Measurements from ENCODE around the gene ROMO1. TPM values are rescaled to one million over a fixed set of nuclear protein-coding genes. Genes with fewer than 3 reads are reported as not detected.
"Not testable (repeated sequence)": the region's sequence is repeated elsewhere in the genome, so short reads cannot be mapped to it uniquely, and the experiment has no call there.

Gene ROMO1
- total RNA-seq, 1 donor from 2014 or later = 110 TPM

DNA sequence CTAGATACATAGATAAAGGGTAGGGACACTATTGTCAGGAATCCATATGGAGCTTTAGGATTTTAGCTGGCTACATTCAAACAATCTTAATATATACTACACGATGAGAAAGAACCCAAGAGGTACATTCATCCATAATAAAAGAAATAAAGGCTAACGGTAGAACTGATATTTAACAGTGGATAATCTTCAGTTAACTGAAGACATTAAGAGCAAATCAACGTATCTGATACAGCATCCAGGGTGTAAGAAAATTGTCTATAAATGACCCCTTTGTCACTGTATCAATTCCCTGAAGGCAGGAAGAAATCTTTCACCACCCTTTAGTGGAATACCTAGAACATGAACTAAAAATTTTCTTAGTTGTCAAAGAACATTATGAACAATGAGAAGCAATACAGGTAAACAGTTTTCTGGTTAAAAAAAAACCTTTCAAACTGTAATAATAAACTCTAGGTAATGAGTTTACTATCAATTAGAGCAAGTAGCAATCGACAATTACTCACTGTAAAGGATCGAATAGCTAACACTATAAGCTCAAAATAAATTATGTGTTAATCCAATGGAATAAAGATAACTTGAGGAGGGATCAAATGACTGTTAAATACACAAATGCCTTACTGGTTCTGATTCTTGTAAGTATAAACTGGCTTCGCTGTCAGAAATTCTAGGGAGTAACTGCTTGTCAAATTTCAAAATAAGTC lies 11.8 kb downstream of the ROMO1 start:
- Mint-ChIP-seq H3K9me3 (ENCODE audit: unreplicated experiment) (no peaks in the 10 kb centered on the region), H3K4me3 (ENCODE audit: unreplicated experiment) (no peak overlapping the region), H3K27ac (ENCODE audit: unreplicated experiment) (no peak overlapping the region), H3K36me3 (ENCODE audit: unreplicated experiment) (peaks cover 54% of the 10 kb centered on the region), H3K4me1 (ENCODE audit: unreplicated experiment) (peaks cover 7% of the 10 kb centered on the region), H3K27me3 (ENCODE audit: unreplicated experiment) (no peaks in the 10 kb centered on the region)
- DNase-seq (ENCODE audit: extremely low spot score, unreplicated experiment) = no peak
- no peak for TF ChIP-seq CTCF (IDR thresholded peaks at IDR 0.05)

DNA sequence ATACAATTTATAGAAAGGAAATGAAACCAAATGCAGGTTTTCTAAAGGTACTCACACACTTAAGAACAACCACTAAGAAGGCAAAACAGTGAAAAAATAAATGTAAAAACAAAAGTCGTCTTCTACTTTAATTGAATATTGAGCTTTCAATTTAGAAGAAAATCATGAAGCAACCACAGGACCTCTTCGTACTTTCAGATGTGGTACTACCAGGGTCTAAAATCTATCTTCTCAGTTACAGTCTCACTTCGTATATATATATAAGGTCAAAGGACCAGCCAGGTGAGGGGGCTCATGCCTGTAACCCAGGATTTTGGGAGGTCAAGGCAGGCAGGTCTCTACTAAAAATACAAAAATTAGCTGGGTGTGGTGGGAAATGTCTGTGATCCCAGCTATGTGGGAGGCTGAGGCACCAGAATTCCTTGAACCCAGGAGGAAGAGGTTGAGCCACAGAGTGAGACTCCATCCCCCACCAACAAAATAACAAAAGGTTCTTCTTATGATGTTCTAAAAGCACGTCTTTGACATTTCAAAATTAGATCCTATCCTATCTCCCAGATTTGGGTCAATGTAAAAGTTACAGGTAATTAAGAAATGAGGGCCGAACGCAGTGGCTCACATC lies 12.5 kb downstream of the ROMO1 start:
- no peak overlapping the region for H3K4me3 Mint-ChIP-seq (ENCODE audit: unreplicated experiment)
- DNase-seq (ENCODE audit: extremely low spot score, unreplicated experiment) = no peak
- no peaks in the 10 kb centered on the region for H3K9me3 Mint-ChIP-seq (ENCODE audit: unreplicated experiment)
- peak overlapping the region; percentile 8 for H3K27ac Mint-ChIP-seq (ENCODE audit: unreplicated experiment)
- H3K4me1 Mint-ChIP-seq (ENCODE audit: unreplicated experiment) = peaks cover 7% of the 10 kb centered on the region
- H3K36me3 Mint-ChIP-seq (ENCODE audit: unreplicated experiment) = peaks cover 53% of the 10 kb centered on the region
- no peaks in the 10 kb centered on the region for H3K27me3 Mint-ChIP-seq (ENCODE audit: unreplicated experiment)
- TF ChIP-seq CTCF (IDR thresholded peaks at IDR 0.05) = no peak

- not testable (repeated sequence) for H3K9me3 Mint-ChIP-seq (ENCODE audit: unreplicated experiment); H3K27me3 Mint-ChIP-seq (ENCODE audit: unreplicated experiment); DNase-seq (ENCODE audit: extremely low spot score, unreplicated experiment); H3K4me3 Mint-ChIP-seq (ENCODE audit: unreplicated experiment); H3K27ac Mint-ChIP-seq (ENCODE audit: unreplicated experiment); H3K4me1 Mint-ChIP-seq (ENCODE audit: unreplicated experiment)
- peaks cover 57% of the 10 kb centered on the region for H3K36me3 Mint-ChIP-seq (ENCODE audit: unreplicated experiment)
These were observed 13.9 kb downstream of the ROMO1 start for GRCh38 chr20:35713120-35713519.

- Mint-ChIP-seq H3K27ac (ENCODE audit: unreplicated experiment) (no peak overlapping the region), H3K4me3 (ENCODE audit: unreplicated experiment) (no peak overlapping the region), H3K27me3 (ENCODE audit: unreplicated experiment) (no peaks in the 10 kb centered on the region), H3K4me1 (ENCODE audit: unreplicated experiment) (peaks cover 5% of the 10 kb centered on the region), H3K36me3 (ENCODE audit: unreplicated experiment) (peaks cover 54% of the 10 kb centered on the region), H3K9me3 (ENCODE audit: unreplicated experiment) (no peaks in the 10 kb centered on the region)
- no peak for TF ChIP-seq CTCF (IDR thresholded peaks at IDR 0.05)
- DNase-seq (ENCODE audit: extremely low spot score, unreplicated experiment) = no peak
These were observed 14.9 kb downstream of the ROMO1 start for GRCh38 chr20:35714127-35714526.

DNA sequence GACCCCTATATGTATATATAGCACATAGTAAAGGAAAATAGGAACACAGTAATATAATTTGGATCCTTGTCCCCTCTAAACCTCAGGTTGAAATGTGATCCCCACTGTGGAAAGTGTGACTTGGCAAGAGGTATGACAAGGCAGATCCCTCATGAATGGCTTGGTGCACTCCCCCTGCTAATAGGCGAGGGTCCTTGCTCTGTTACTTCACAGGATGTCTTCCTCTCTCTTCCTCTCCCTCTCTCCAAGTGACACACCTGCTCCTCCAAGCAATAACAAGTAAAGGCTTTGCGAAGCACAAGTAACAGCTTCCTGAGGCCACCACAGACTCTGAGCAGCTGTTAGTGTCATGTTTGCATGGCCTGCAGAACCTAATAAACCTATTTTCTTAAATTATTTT lies 16.4 kb downstream of the ROMO1 start:
- peaks cover 53% of the 10 kb centered on the region for H3K36me3 Mint-ChIP-seq (ENCODE audit: unreplicated experiment)
- H3K4me3 Mint-ChIP-seq (ENCODE audit: unreplicated experiment) = no peak overlapping the region

More for the DNA sequence above, 16.4 kb downstream of the ROMO1 start:
- H3K27ac Mint-ChIP-seq (ENCODE audit: unreplicated experiment) = peak overlapping the region; percentile 2
- peaks cover 4% of the 10 kb centered on the region for H3K4me1 Mint-ChIP-seq (ENCODE audit: unreplicated experiment)
- no peak for DNase-seq (ENCODE audit: extremely low spot score, unreplicated experiment)
- H3K9me3 Mint-ChIP-seq (ENCODE audit: unreplicated experiment) = no peaks in the 10 kb centered on the region
- no peak for TF ChIP-seq CTCF (IDR thresholded peaks at IDR 0.05)
- H3K27me3 Mint-ChIP-seq (ENCODE audit: unreplicated experiment) = no peaks in the 10 kb centered on the region

Measured in osteocyte (in vitro differentiated cells).